GM23248 (cell line): Measurements from ENCODE around the gene PIK3R5.

Experiments
- EZH2 ChIP-seq: fragments of 200-600 bp; sonication (generic); IDR thresholded peaks from 2 replicates; pipeline ENCODE4 v1.6.1; 2018; ENCODE audit warnings: antibody characterized with exemption, mild to moderate bottlenecking; ENCODE audit not compliant: insufficient read depth, poor library complexity, severe bottlenecking
- EZH2phosphoT487 ChIP-seq: fragments of 200-600 bp; sonication (generic); IDR thresholded peaks from 2 replicates; pipeline ENCODE4 v1.6.1; 2018; ENCODE audit warnings: antibody characterized with exemption, moderate library complexity, mild to moderate bottlenecking, low read depth; ENCODE audit not compliant: insufficient read depth

GRCh38 chr17:8871081-8871581, 94.4 kb downstream of the PIK3R5 start:
- TF ChIP-seq EZH2 (no peak), EZH2phosphoT487 (no peak)
